H9 (cell line): ENCODE measurements around the gene ANKRD44. TPM values are rescaled to one million over a fixed set of nuclear protein-coding genes. Genes with fewer than 3 reads are reported as not detected.

Experiments
- DNase-seq: peaks from one replicate; pipeline ENCODE4 v3.0.0-alpha.2; 2017
- H2AFZ ChIP-seq: one replicate; pipeline ENCODE4 v1.6.1; 2013; ENCODE audit warnings: mild to moderate bottlenecking, low read length, control low read depth, moderate library complexity
- H2AK5ac ChIP-seq: 2 replicates; pipeline ENCODE4 v1.6.1; 2013; ENCODE audit warnings: low read length, control low read depth, mixed read lengths; ENCODE audit not compliant: insufficient read length
- H2BK120ac ChIP-seq: one replicate; pipeline ENCODE4 v1.6.1; 2013; ENCODE audit warnings: low read depth, mild to moderate bottlenecking, low read length, control low read depth, inconsistent platforms; ENCODE audit not compliant: poor library complexity, severe bottlenecking
- H2BK12ac ChIP-seq: 2 replicates; pipeline ENCODE4 v1.6.1; 2013; ENCODE audit warnings: low read length, control low read depth, mixed read lengths, low read depth; ENCODE audit not compliant: insufficient read length
- H2BK15ac ChIP-seq: 2 replicates; pipeline ENCODE4 v1.6.1; 2013; ENCODE audit warnings: low read depth, low read length, control low read depth
- H2BK20ac ChIP-seq: one replicate; pipeline ENCODE4 v1.6.1; 2013; ENCODE audit warnings: low read depth, mild to moderate bottlenecking, low read length, control low read depth, inconsistent platforms; ENCODE audit not compliant: poor library complexity, severe bottlenecking
- H2BK5ac ChIP-seq: 2 replicates; pipeline ENCODE4 v1.6.1; 2013; ENCODE audit warnings: low read length, control low read depth, mixed read lengths; ENCODE audit not compliant: insufficient read length
- H3K14ac ChIP-seq: 2 replicates; pipeline ENCODE4 v1.6.1; 2013; ENCODE audit warnings: low read length, control low read depth; ENCODE audit not compliant: insufficient read depth
- H3K18ac ChIP-seq: 2 replicates; pipeline ENCODE4 v1.6.1; 2013; ENCODE audit warnings: low read depth, mild to moderate bottlenecking, mixed read lengths, low read length, control low read depth; ENCODE audit not compliant: insufficient read length
- H3K23ac ChIP-seq: 2 replicates; pipeline ENCODE4 v1.6.1; 2013; ENCODE audit warnings: low read length, control low read depth, mixed read lengths, low read depth; ENCODE audit not compliant: insufficient read length
- H3K23me2 ChIP-seq: 2 replicates; pipeline ENCODE4 v1.6.1; 2013; ENCODE audit warnings: low read depth, mild to moderate bottlenecking, mixed read lengths, low read length, control low read depth; ENCODE audit not compliant: insufficient read length, poor library complexity, severe bottlenecking
- H3K27ac ChIP-seq: 2 replicates; pipeline ENCODE4 v1.5.1; 2013; ENCODE audit warnings: low read length, control low read depth, mixed read lengths, low read depth; ENCODE audit not compliant: insufficient read length
- H3K27me3 ChIP-seq: 2 replicates; pipeline ENCODE4 v1.6.1; 2013; ENCODE audit warnings: low read length, control low read depth, inconsistent platforms; ENCODE audit not compliant: insufficient read depth
- H3K4ac ChIP-seq: 2 replicates; pipeline ENCODE4 v1.6.1; 2013; ENCODE audit warnings: low read depth, mild to moderate bottlenecking, control low read depth, inconsistent platforms, low read length, moderate library complexity
- H3K4me1 ChIP-seq: 2 replicates; pipeline ENCODE4 v1.6.1; 2013; ENCODE audit warnings: low read length, control low read depth, inconsistent platforms; ENCODE audit not compliant: insufficient read depth
- H3K4me2 ChIP-seq: 2 replicates; pipeline ENCODE4 v1.6.1; 2013; ENCODE audit warnings: low read length, control low read depth, mixed read lengths; ENCODE audit not compliant: insufficient read length, insufficient read depth
- H3K56ac ChIP-seq: 2 replicates; pipeline ENCODE4 v1.6.1; 2013; ENCODE audit warnings: low read depth, mild to moderate bottlenecking, mixed read lengths, low read length, control low read depth; ENCODE audit not compliant: insufficient read length
- H3K79me1 ChIP-seq: 2 replicates; pipeline ENCODE4 v1.6.1; 2013; ENCODE audit warnings: low read depth, mild to moderate bottlenecking, moderate library complexity, low read length, control low read depth, inconsistent platforms; ENCODE audit not compliant: insufficient read depth, poor library complexity, severe bottlenecking
- H3K79me2 ChIP-seq: 2 replicates; pipeline ENCODE4 v1.6.1; 2013; ENCODE audit warnings: low read length, control low read depth, inconsistent platforms; ENCODE audit not compliant: insufficient read depth
- H3K9ac ChIP-seq: 2 replicates; pipeline ENCODE4 v1.6.1; 2013; ENCODE audit warnings: low read length, control low read depth, mixed read lengths; ENCODE audit not compliant: insufficient read length; ENCODE audit errors: extremely low read depth
- H3K9me3 ChIP-seq: one replicate; pipeline ENCODE4 v1.6.1; 2013; ENCODE audit warnings: low read depth, low read length, inconsistent platforms; ENCODE audit not compliant: control insufficient read depth
- H3T11ph ChIP-seq: one replicate; pipeline ENCODE4 v1.6.1; 2013; ENCODE audit warnings: mild to moderate bottlenecking, low read length, control low read depth, inconsistent platforms
- H4K20me1 ChIP-seq: one replicate; pipeline ENCODE4 v1.6.1; 2013; ENCODE audit not compliant: control insufficient read depth, insufficient read length, insufficient read depth
- H4K5ac ChIP-seq: 2 replicates; pipeline ENCODE4 v1.6.1; 2013; ENCODE audit warnings: low read depth, mild to moderate bottlenecking, mixed read lengths, low read length, control low read depth; ENCODE audit not compliant: insufficient read length
- H4K8ac ChIP-seq: replicated peaks from 2 replicates; pipeline ENCODE4 v1.6.1; 2013; ENCODE audit warnings: low read length, control low read depth, mixed read lengths, low read depth; ENCODE audit not compliant: insufficient read length
- H4K91ac ChIP-seq: 2 replicates; pipeline ENCODE4 v1.6.1; 2013; ENCODE audit warnings: low read depth, mild to moderate bottlenecking, moderate library complexity, mixed read lengths, low read length, control low read depth; ENCODE audit not compliant: insufficient read length
- H3K27ac Mint-ChIP-seq, 3 experiments: 2 replicates in 2 of 3; 3 replicates in 1 of 3; pipeline ENCODE4 v1.8.0; 2020 to 2021; ENCODE audit warnings: mixed read lengths in 3 of 3, mild to moderate bottlenecking in 1 of 3, moderate library complexity in 1 of 3
- H3K27me3 Mint-ChIP-seq: 2 replicates; pipeline ENCODE4 v1.8.0; 2021; ENCODE audit warnings: low read depth, mild to moderate bottlenecking, moderate library complexity, mixed read lengths
- H3K36me3 Mint-ChIP-seq, 3 experiments: 2 replicates in 2 of 3; 3 replicates in 1 of 3; pipeline ENCODE4 v1.8.0; 2020 to 2021; ENCODE audit warnings: low read depth in 3 of 3, mixed read lengths in 3 of 3; ENCODE audit not compliant: insufficient read depth in 1 of 3
- H3K4me1 Mint-ChIP-seq, 2 experiments: 2 replicates each; pipeline ENCODE4 v1.8.0; 2020; ENCODE audit warnings: mixed read lengths in 2 of 2
- H3K4me3 Mint-ChIP-seq, 2 experiments: 2 replicates in 1 of 2; 3 replicates in 1 of 2; pipeline ENCODE4 v1.8.0; 2020 to 2021; ENCODE audit warnings: mild to moderate bottlenecking in 2 of 2, mixed read lengths in 2 of 2, moderate library complexity in 1 of 2
- H3K9me3 Mint-ChIP-seq, 2 experiments: 2 replicates in 1 of 2; 3 replicates in 1 of 2; pipeline ENCODE4 v1.8.0; 2020; ENCODE audit warnings: mild to moderate bottlenecking in 2 of 2, mixed read lengths in 2 of 2, moderate library complexity in 1 of 2
- WGBS: extraction: QIAGEN DNeasy Blood & Tissue Kit; methylation state at CpG from one replicate; pipeline ENCODE4 v1.1.7; 2013; ENCODE audit warnings: missing lambda C conversion rate, low lambda C conversion rate, mixed read lengths; ENCODE audit not compliant: insufficient read length; ENCODE audit errors: extremely low coverage; 5-methylcytosine and 5-hydroxymethylcytosine counted together
- total RNA-seq: library from RNA; stranded (reverse); gene quantifications from 2 replicates; pipeline ENCODE4 v1.2.1, GENCODE V29; 2021
- TF ChIP-seq, protein P1 (sequence below): fragments of 200-600 bp; sonication (generic); conservative IDR thresholded peaks from 3 replicates; pipeline ENCODE4 v1.8.0; 2021; ENCODE audit warnings: antibody characterized with exemption, mild to moderate bottlenecking

ANKRD44 gene
- total RNA-seq, 1 experiment from 2014 or later, result 1.9 TPM

DNA sequence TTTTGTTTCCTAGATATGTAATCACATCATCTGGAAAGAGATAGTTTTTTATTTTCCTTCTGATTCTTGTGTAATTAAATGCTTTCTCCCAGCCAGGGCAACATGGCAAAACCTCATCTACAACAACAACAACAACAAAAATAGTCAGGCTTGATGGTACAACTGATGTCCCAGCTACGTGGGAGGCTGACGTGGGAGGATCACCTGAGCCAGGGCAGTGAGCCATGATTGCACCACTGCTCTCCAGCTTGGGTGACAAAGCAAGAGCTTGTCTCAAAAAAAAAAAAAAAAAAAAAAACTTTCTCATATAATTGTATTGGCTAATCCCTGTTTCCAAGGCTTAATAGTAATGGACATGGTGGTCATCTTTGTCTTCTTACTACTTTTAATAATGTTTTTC is 357.6 kb downstream of the ANKRD44 start:
- H3T11ph ChIP-seq, result no peak overlapping the region
- WGBS, result no CpG with 5 or more reads among the region's 2 CpGs
- no peak overlapping the region for H3K14ac ChIP-seq
- H3K79me2 ChIP-seq, result no peaks in the 10 kb centered on the region
- no peak overlapping the region for H3K56ac ChIP-seq
- H4K20me1 ChIP-seq, result no peaks in the 10 kb centered on the region
- H3K27me3 ChIP-seq, result no peaks in the 10 kb centered on the region
- no peak overlapping the region for H3K23ac ChIP-seq
- no peak overlapping the region for H2BK20ac ChIP-seq
- no peak overlapping the region for H2BK5ac ChIP-seq
- peaks cover 4% of the 10 kb centered on the region; the same call in 1 of the 2 replicates for H3K4me1 ChIP-seq
- H3K9ac ChIP-seq, result no peak overlapping the region
- TF ChIP-seq, protein P1, sequence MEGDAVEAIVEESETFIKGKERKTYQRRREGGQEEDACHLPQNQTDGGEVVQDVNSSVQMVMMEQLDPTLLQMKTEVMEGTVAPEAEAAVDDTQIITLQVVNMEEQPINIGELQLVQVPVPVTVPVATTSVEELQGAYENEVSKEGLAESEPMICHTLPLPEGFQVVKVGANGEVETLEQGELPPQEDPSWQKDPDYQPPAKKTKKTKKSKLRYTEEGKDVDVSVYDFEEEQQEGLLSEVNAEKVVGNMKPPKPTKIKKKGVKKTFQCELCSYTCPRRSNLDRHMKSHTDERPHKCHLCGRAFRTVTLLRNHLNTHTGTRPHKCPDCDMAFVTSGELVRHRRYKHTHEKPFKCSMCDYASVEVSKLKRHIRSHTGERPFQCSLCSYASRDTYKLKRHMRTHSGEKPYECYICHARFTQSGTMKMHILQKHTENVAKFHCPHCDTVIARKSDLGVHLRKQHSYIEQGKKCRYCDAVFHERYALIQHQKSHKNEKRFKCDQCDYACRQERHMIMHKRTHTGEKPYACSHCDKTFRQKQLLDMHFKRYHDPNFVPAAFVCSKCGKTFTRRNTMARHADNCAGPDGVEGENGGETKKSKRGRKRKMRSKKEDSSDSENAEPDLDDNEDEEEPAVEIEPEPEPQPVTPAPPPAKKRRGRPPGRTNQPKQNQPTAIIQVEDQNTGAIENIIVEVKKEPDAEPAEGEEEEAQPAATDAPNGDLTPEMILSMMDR, result no peak
- no peak overlapping the region for H4K8ac ChIP-seq
- no peak overlapping the region for H2BK120ac ChIP-seq
- H3K23me2 ChIP-seq, result no peaks in the 10 kb centered on the region
- H3K27ac ChIP-seq, result no peak overlapping the region
- no peak overlapping the region for H4K5ac ChIP-seq
- peaks cover 33 to 35% of the 10 kb centered on the region in 2 experiments for H3K4me1 Mint-ChIP-seq
- H3K9me3 ChIP-seq, result no peaks in the 10 kb centered on the region
- H2AFZ ChIP-seq, result no peak overlapping the region
- no peak overlapping the region for H2AK5ac ChIP-seq
- no peak overlapping the region for H3K4me2 ChIP-seq
- H3K4ac ChIP-seq, result no peak overlapping the region
- H2BK12ac ChIP-seq, result no peak overlapping the region
- no peaks in the 10 kb centered on the region for H3K36me3 Mint-ChIP-seq
- no peaks in the 10 kb centered on the region for H3K9me3 Mint-ChIP-seq
- H3K27ac Mint-ChIP-seq, result no peak overlapping the region
- no peak for DNase-seq
- H3K18ac ChIP-seq, result no peak overlapping the region
- H4K91ac ChIP-seq, result no peak overlapping the region
- no peak overlapping the region for H2BK15ac ChIP-seq
- H3K4me3 Mint-ChIP-seq, result no peak overlapping the region
- H3K79me1 ChIP-seq, result no peaks in the 10 kb centered on the region
- H3K27me3 Mint-ChIP-seq, result no peaks in the 10 kb centered on the region
